Skin epidermis (tissue), 12 donors: ENCODE measurements around the gene STK17A.
A peak's percentile ranks its signal among the peaks of the same experiment; 100 is the strongest.

ENCODE experiments used
- H3K27ac ChIP-seq, 21 experiments: fragments of 200-600 bp; sonication (generic) in 11 of 21; one replicate each; pipeline ENCODE4 v1.5.0; 2020; ENCODE audit warnings: mild to moderate bottlenecking in 3 of 21, inconsistent platforms in 2 of 21, moderate library complexity in 2 of 21
- H3K4me3 ChIP-seq, 7 experiments: fragments of 200-600 bp; sonication (generic) in 2 of 7; one replicate each; pipeline ENCODE4 v1.5.0; 2020; ENCODE audit warnings: inconsistent platforms in 2 of 7, mild to moderate bottlenecking in 2 of 7, moderate library complexity in 1 of 7

The STK17A gene

DNA sequence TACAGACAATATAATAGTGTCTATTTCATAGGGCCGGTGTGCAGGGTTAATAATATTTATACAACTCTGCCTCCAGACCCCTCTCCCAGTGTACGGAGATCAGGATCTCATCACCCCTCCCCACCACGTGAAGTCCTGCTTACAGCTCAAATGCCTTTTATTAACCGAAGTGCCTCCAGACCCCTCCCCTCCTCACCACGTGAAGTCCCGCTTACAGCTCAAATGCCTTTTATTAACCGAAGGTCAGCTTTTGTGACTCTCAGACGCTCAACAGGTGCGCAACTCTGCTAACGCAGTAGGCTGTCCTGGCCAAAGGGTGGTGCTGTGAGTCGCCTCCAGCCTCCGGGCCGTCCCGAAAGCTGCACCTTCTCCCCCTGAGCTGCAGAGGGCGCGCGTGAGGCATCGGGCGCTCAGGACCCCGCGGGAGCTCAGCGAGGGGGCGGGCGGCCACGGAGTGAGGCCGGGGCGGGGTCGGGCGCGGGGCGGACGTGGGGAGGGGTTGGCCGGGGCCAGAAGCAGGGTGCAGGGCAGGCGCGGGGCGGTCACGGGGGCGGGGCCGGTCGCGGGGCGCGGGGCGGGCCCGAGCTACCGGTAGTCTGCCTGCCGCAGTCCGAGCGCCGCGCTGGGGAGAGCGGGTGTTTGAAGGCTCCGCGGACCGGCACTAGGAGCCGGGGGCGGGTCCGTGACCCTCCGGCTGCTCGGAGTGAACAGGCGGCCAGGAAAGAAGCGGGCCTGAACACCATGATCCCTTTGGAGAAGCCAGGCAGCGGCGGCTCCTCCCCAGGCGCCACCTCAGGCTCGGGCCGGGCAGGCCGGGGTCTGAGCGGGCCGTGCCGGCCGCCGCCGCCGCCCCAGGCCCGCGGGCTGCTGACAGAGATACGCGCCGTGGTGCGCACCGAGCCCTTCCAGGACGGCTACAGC lies at the start of gene STK17A:
Gene STK17A (plus strand): TSS at position 606 of the 921 bp plus-strand sequence. CDS start 136 bp downstream, at position 742.
- Histone ChIP-seq H3K27ac (peak within 1 kb of the TSS; percentile 86 to 99 (median 94)), H3K4me3 (peak within 1 kb of the TSS; percentile 85 to 100 (median 93))

- H3K4me3 ChIP-seq: no peak overlapping the region
- H3K27ac ChIP-seq: peak overlapping the region in 4 of 21 experiments; percentile 3 to 54 (median 34)
These were observed 49.0 kb upstream of the STK17A start for GRCh38 chr7:43533801-43534479.

DNA sequence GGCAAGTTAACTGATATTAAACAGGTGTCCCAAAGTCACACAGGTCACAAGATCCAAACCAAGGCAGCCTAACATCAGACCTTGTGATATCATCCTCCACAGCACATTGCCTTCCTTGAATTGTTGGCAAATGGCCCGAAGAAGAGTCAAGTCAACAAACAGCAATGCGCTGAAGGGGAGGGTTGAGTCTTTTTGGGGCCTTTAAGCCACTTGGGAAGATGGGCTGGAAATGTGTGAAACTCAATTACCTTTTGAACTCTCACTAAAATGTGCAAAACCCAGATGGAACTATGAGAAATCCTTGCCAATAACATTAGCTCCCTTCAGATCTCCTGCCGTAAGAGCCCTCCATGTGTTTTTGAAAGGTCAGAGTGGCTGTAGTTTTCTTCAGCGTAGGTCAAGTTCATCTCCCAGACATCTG lies 47.9 kb upstream of the STK17A start:
- Histone ChIP-seq H3K4me3 (no peak overlapping the region), H3K27ac (peak overlapping the region in 2 of 21 experiments; percentile 29 to 54)

GRCh38 chr7:43535810-43536585 lies 46.9 kb upstream of the STK17A start:
- Histone ChIP-seq H3K27ac (peak overlapping the region in 4 of 21 experiments; percentile 14 to 46 (median 24)), H3K4me3 (no peak overlapping the region)

DNA sequence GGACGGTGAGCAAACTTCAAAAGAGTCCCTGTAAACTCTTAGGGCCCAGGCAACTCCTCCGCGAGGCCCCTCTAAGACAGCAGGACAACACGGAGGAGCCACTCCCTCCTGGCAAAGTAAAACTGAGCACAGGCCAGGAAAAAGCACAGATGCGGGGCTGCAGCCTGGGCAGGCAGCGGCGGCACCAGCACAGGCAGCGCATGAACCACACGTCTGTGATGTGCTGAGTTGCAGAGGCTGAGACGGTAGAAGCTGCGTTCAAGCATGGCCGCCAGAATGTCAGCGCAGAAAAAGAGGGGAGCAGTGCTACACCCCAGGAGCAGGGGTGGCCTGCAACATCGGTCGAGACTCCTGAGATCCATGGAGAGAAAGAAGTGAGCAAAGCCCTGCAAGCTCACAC lies 46.1 kb upstream of the STK17A start:
- H3K27ac ChIP-seq: peak overlapping the region in 4 of 21 experiments; percentile 7 to 46 (median 17)

DNA sequence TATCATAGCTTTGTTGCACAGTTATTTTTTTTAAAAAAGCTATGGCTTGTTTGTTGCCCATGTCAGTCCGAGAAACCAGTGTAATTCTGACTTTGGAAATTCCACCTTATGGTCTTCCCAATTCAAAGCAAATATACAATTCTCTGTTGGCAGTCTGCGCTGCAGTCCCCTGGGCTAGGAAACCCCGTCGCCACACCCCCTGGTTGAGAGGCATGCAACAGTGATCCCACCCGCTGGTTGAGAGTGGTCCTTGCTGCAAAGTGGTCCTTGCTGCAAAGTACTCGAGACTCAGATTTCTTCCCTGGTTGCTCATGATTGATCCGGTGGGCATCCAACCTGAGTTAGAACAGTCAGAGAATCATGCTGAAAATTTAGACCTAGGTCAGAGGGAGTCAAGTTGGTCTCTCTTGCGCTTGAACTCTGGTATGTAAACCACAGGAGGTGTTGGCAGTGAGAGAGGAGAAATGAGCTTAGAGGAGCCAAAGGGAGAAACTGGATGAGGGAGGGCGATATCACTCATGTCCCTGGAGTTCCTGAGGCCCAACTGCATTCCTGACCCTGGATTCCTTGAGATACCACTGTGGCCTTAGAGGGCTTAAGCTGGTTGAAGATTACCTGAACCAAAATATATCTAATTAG lies 45.0 kb upstream of the STK17A start:
- Histone ChIP-seq H3K4me3 (no peak overlapping the region), H3K27ac (no peak overlapping the region)

More for the DNA sequence above, 46.1 kb upstream of the STK17A start:
- no peak overlapping the region for H3K4me3 ChIP-seq

GRCh38 chr7:43538404-43538771 lies 44.5 kb upstream of the STK17A start:
- no peak overlapping the region for H3K27ac ChIP-seq

DNA sequence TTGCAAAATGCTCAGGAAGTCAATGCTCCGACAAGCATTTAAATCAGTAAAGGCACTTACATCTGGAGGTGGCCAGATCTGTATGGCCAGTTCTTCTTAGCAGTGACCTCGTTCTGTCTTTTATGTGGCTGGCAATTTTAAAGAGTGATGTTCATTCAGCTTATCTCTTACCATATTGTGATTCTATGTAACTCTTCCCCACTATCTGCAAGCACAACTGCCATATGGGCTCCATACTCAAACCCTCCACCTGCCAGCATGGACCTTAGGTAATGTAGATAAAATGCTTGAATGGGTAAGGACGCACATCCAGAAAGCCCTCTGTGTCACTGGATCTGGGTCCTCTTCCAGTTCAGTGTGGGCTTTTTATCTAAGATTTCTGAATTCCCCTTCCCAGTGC lies 42.4 kb upstream of the STK17A start:
- H3K27ac ChIP-seq: no peak overlapping the region
- H3K4me3 ChIP-seq: no peak overlapping the region

More at GRCh38 chr7:43538404-43538771, 44.5 kb upstream of the STK17A start:
- no peak overlapping the region for H3K4me3 ChIP-seq

GRCh38 chr7:43542716-43543115 lies 40.2 kb upstream of the STK17A start:
- Histone ChIP-seq H3K27ac (no peak overlapping the region), H3K4me3 (no peak overlapping the region)

DNA sequence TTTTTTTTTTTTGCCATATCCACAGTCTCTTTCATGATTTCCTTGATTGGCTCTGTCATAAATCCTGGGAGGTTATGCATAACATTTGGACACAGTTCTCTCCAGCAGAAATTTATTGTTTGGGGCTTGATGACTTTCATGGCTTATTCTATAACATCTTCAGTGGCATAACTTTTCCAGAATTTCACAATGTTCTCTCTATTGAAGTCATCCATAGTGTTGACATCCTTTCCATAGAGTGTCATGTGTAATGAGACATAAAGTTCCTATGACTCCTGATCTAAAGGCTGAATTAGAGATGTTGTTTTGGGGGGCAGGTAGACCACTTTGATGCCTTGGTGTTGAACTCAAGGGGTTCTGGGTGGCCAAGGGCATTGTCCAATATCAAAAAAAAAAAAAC lies 36.7 kb upstream of the STK17A start:
- H3K4me3 ChIP-seq: no peak overlapping the region
- no peak overlapping the region for H3K27ac ChIP-seq

GRCh38 chr7:43550427-43550826 lies 32.5 kb upstream of the STK17A start:
- no peak overlapping the region for H3K27ac ChIP-seq

GRCh38 chr7:43552122-43552521 lies 30.8 kb upstream of the STK17A start:
- H3K27ac ChIP-seq: no peak overlapping the region
- no peak overlapping the region for H3K4me3 ChIP-seq

More at GRCh38 chr7:43550427-43550826, 32.5 kb upstream of the STK17A start:
- H3K4me3 ChIP-seq: no peak overlapping the region

DNA sequence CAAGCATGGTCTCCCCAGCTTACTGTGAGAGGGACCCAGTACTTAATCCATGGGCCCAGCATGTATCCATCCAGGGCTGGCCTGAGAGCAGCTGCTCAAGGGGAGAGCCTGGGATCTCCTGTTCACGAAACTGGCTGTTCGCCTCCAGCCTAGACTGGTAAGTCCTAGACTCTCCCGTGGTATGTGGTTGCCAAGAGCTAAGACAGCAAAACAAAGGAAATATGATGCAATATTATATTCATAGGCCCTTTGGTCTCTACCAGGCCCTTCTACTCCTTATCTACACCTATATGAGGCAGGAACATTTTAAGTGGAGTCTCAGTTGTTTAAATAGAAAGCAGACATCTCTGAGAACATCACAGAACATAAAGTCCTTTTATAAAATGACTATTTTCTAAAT lies 28.9 kb upstream of the STK17A start:
- no peak overlapping the region for H3K4me3 ChIP-seq
- no peak overlapping the region for H3K27ac ChIP-seq

DNA sequence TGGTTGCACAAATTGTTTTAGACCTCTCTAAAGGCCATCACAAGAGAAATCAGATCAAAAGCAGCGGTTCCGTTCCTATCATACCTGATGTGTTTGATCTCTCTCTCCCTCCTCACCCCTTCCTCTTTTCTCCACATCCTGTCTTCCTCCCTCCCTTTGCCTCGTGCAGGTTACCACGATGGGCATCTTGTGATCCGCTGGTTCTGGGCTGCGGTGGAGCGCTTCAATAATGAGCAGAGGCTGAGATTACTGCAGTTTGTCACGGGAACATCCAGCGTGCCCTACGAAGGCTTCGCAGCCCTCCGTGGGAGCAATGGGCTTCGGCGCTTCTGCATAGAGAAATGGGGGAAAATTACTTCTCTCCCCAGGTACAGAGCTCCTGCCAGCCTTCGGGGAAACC lies 28.5 kb upstream of the STK17A start:
- H3K4me3 ChIP-seq: no peak overlapping the region
- H3K27ac ChIP-seq: no peak overlapping the region

GRCh38 chr7:43557831-43558495 lies 24.9 kb upstream of the STK17A start:
- H3K27ac ChIP-seq: no peak overlapping the region
- H3K4me3 ChIP-seq: no peak overlapping the region

DNA sequence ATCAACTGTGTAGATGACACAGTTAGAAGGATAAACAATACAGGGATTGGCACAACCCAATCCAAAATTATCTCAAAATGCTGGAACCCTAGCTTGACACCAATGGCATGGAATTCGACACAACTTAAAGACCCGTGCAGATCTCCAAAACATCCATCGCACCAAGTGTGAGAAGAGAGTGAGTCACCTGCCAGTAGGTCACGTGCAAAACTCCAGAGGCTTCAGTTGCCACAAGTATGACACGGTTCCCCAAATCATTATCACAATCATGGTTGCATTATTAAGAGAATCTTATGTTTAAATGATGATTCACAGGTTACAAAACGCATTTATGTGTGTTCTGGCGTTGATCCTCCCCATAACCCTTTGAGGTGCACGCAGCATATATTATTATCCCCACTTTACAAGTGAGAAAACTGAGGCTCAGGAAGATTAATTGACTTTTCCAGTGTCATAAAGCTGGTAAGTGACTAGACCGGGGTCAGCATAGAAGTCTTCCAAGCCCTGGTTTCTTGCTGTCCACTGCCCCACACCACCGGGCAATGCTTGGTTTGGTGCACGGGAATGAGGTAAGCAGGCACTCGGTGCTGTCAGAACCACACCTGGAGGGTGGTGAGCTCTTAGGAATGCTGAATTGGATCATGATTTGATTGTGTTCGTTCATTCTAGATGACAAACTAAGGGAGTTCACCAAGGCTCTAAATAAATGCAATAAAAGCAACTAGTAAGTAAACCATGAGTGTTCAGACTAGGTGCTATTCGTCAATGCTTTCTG lies 23.6 kb upstream of the STK17A start:
- Histone ChIP-seq H3K4me3 (no peak overlapping the region), H3K27ac (no peak overlapping the region)

- Histone ChIP-seq H3K4me3 (no peak overlapping the region), H3K27ac (no peak overlapping the region)
These were observed 23.0 kb upstream of the STK17A start for GRCh38 chr7:43559946-43560335.

DNA sequence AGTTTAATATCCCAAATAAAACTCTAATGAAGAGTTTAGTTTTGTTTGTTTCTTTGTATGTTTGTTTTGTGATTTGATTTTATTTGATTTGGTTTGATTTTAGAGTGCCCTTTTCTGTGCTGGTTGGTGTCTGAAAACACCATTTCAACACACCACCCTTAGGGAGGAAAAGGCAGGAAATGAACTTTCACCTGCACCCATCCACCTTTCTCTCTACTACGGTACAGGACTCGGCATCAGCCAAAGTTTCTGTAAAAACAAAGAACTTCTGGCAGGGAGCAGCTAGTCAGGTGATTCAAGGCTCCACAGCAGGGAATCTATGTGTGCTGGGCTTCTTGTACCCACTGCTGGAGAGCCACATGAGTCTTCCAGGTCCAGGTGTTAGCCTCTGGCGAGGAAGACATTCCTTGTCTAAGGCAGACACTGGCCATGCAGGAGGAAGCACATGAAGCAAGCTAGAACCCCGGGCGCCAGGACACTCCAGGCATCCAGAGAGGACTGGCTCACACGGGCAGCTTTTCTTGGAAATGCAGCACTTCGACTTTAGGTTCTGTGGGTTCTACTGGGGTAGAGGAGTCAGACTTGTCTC lies 22.1 kb upstream of the STK17A start:
- Histone ChIP-seq H3K27ac (no peak overlapping the region), H3K4me3 (no peak overlapping the region)
